ENCODE data around the gene EIPR1.
"Not testable (repeated sequence)": the region's sequence is repeated elsewhere in the genome, so short reads cannot be mapped to it uniquely, and the experiment has no call there.

Gene EIPR1

GRCh38 chr2:3403587-3404334, 26.1 kb upstream of the EIPR1 start:
- no peak for DNase-seq (ENCODE audit: low spot score)

GRCh38 chr2:3399829-3400228, 22.2 kb upstream of the EIPR1 start:
- DNase-seq (ENCODE audit: low spot score) = no peak

GRCh38 chr2:3399381-3399780, 21.8 kb upstream of the EIPR1 start:
- no peak for DNase-seq (ENCODE audit: low spot score)

- no peak for DNase-seq (ENCODE audit: low spot score)
Measured at GRCh38 chr2:3398857-3399256, 21.2 kb upstream of the EIPR1 start.

- no peak for DNase-seq (ENCODE audit: low spot score)
Measured at GRCh38 chr2:3396920-3397559, 19.4 kb upstream of the EIPR1 start.

GRCh38 chr2:3392216-3392615, 14.6 kb upstream of the EIPR1 start:
- DNase-seq (ENCODE audit: low spot score) = no peak

GRCh38 chr2:3390041-3390440, 12.4 kb upstream of the EIPR1 start:
- DNase-seq (ENCODE audit: low spot score) = no peak

GRCh38 chr2:3389193-3389592, 11.6 kb upstream of the EIPR1 start:
- DNase-seq (ENCODE audit: low spot score) = no peak

GRCh38 chr2:3388412-3388738, 10.8 kb upstream of the EIPR1 start:
- no peak for DNase-seq (ENCODE audit: low spot score)

- DNase-seq (ENCODE audit: low spot score) = no peak
Measured at GRCh38 chr2:3387644-3388411, 10.2 kb upstream of the EIPR1 start.

GRCh38 chr2:3387011-3387410, 9.4 kb upstream of the EIPR1 start:
- no peak for DNase-seq (ENCODE audit: low spot score)

GRCh38 chr2:3386448-3386958, 8.9 kb upstream of the EIPR1 start:
- DNase-seq (ENCODE audit: low spot score) = no peak

GRCh38 chr2:3379647-3380534, 2.3 kb upstream of the EIPR1 start, which contains the start of gene TRAPPC12:
Gene TRAPPC12, plus strand, starts transcription at chr2:3379694. Its CDS starts 7,930 bp downstream, at chr2:3387624.
- peak; percentile 92 for DNase-seq (ENCODE audit: low spot score)

- no peak for DNase-seq (ENCODE audit: low spot score)
Measured at GRCh38 chr2:3379339-3379646, 1.7 kb upstream of the EIPR1 start.

- DNase-seq (ENCODE audit: low spot score) = peak; percentile 53
Measured at GRCh38 chr2:3377279-3377611, 373 bp downstream of the EIPR1 start.

- no peak for DNase-seq (ENCODE audit: low spot score)
Measured at GRCh38 chr2:3376821-3377220, 797 bp downstream of the EIPR1 start.

- not testable (repeated sequence) for DNase-seq (ENCODE audit: low spot score)
Measured at GRCh38 chr2:3369340-3370181, 8.1 kb downstream of the EIPR1 start.

- no peak for DNase-seq (ENCODE audit: low spot score)
Measured at GRCh38 chr2:3368261-3368722, 9.3 kb downstream of the EIPR1 start.

GRCh38 chr2:3365219-3365618, 12.4 kb downstream of the EIPR1 start:
- no peak for DNase-seq (ENCODE audit: low spot score)

- DNase-seq (ENCODE audit: low spot score) = no peak
Measured at GRCh38 chr2:3361518-3362389, 15.9 kb downstream of the EIPR1 start.
